Body of pancreas (tissue), 4 donors: ENCODE results near the gene CDHR5. TPM values are rescaled to one million over a fixed set of nuclear protein-coding genes. Genes with fewer than 3 reads are reported as not detected.

ENCODE experiments used
- ATAC-seq: fragments of 150-250 bp; one replicate; pipeline ENCODE4 v1.9.1; 2016
- DNase-seq, 4 donors: peaks; one replicate each; pipeline ENCODE4 v3.0.0-alpha.2; 2019
- H3K27ac ChIP-seq, 4 donors: fragments of 200-600 bp; sonication (generic); 1 replicate in 3 of 4; 2 replicates in 1 of 4; pipeline versions ENCODE4 v1.5.1 to v1.6.1; 2016 to 2019; ENCODE audit warnings: mild to moderate bottlenecking in 1 of 4, mixed read lengths in 1 of 4, moderate library complexity in 1 of 4
- H3K27me3 ChIP-seq, 2 donors: fragments of 200-600 bp; sonication (generic); one replicate each; pipeline ENCODE4 v1.6.0; 2016; ENCODE audit warnings: mild to moderate bottlenecking in 1 of 2
- H3K36me3 ChIP-seq, 2 donors: fragments of 200-600 bp; sonication (generic); replicated peaks in 1 of 2; 2 replicates each; pipeline ENCODE4 v1.5.1; 2016; ENCODE audit warnings: low read depth in 2 of 2; ENCODE audit not compliant: insufficient read depth in 1 of 2
- H3K4me1 ChIP-seq: fragments of 200-600 bp; sonication (generic); one replicate; pipeline ENCODE4 v1.6.0; 2016
- H3K4me3 ChIP-seq, 2 donors: fragments of 200-600 bp; sonication (generic); 1 replicate in 1 of 2; 2 replicates in 1 of 2; pipeline ENCODE4 v1.5.1; 2016 to 2019
- H3K9me3 ChIP-seq, 3 donors: fragments of 200-600 bp; sonication (generic); 1 replicate in 2 of 3; 2 replicates in 1 of 3; pipeline ENCODE4 v1.5.1; 2016
- POLR2A ChIP-seq, 3 donors: fragments of 450-650 bp; IDR thresholded peaks; one replicate each; pipeline ENCODE4 v1.6.1; 2016; ENCODE audit warnings: antibody characterized with exemption in 3 of 3, mild to moderate bottlenecking in 2 of 3
- WGBS, 2 donors: methylation state at CpG; one replicate each; pipeline ENCODE4 v1.1.5; 2017; 5-methylcytosine and 5-hydroxymethylcytosine counted together
- intact Hi-C: fragments of 100-400 bp; cut with DNase I; formaldehyde crosslinking; loops from one replicate; pipeline ENCODE4 v1.15.1; 2023
- total RNA-seq, 2 donors: library from RNA; depleted of rRNA; stranded (reverse); fragments of >200 nt; gene quantifications; one replicate each; pipeline ENCODE4 v1.1.0, GENCODE V29; 2016
- TF ChIP-seq, protein P1 (sequence below), 7 experiments: fragments of 450-650 bp in 4 of 7; fragments of 200-600 bp in 3 of 7; sonication (generic) in 3 of 7; IDR thresholded peaks; one replicate each; pipeline ENCODE4 v1.5.1; 2016 to 2019; ENCODE audit warnings: antibody characterized with exemption in 7 of 7

Gene CDHR5
- total RNA-seq, 2 donors from 2014 or later = 14.5 TPM; not detected in 1

DNA sequence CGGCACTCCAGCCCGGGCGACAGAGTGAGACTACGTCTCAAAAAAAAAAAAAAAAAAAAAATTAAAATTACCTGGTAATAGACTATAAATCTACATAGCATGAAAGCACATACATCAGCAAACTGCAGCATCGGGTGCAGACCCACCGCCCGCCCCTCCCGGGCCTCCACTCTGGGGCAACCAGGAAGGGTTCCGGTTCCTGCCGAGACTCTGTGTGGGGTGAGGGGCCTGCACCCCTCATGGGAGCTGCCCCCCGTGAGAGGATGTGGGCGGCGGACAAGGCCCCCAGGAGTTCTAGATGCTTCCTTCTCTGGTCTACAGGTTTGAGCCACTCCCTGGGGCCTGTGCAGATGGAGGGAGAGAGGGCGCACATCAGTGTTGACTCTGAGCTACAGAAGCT is 21.5 kb upstream of the CDHR5 start:
- Histone ChIP-seq H3K36me3 (peaks cover 0 to 5% of the 10 kb centered on the region in 2 donors), H3K4me3 (no peak overlapping the region), H3K27me3 (no peaks in the 10 kb centered on the region), H3K9me3 (no peaks in the 10 kb centered on the region), H3K27ac (no peak overlapping the region), H3K4me1 (no peaks in the 10 kb centered on the region)
- intact Hi-C loops = no loop called here
- WGBS, 2 donors = 88 to 90% methylated on average over 11 to 14 of the region's 14 CpGs
- no peak for DNase-seq
- no peak for ATAC-seq
- TF ChIP-seq, protein P1, sequence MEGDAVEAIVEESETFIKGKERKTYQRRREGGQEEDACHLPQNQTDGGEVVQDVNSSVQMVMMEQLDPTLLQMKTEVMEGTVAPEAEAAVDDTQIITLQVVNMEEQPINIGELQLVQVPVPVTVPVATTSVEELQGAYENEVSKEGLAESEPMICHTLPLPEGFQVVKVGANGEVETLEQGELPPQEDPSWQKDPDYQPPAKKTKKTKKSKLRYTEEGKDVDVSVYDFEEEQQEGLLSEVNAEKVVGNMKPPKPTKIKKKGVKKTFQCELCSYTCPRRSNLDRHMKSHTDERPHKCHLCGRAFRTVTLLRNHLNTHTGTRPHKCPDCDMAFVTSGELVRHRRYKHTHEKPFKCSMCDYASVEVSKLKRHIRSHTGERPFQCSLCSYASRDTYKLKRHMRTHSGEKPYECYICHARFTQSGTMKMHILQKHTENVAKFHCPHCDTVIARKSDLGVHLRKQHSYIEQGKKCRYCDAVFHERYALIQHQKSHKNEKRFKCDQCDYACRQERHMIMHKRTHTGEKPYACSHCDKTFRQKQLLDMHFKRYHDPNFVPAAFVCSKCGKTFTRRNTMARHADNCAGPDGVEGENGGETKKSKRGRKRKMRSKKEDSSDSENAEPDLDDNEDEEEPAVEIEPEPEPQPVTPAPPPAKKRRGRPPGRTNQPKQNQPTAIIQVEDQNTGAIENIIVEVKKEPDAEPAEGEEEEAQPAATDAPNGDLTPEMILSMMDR (IDR thresholded peaks at IDR 0.05) = no peak
- TF ChIP-seq POLR2A (IDR thresholded peaks at IDR 0.05) = no peak

DNA sequence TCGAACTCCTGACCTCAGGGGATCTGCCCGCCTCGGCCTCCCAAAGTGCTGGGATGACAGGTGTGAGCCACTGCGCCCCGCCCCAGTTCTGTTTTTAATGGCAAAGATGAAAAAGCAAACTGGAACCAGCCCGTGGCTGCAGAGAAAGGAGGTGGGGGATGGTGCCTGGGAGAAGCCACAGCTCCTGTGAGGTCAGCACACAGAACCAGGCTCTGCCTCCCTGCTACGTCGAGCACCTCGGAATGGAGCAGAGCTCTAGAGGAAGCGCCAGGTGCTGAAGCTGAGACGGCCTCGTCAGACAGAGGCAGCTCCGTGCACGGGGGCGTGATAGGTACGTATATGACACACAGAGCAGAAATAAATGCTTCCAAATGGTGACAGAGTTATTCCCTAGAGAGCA is 20.8 kb upstream of the CDHR5 start:
- H3K27me3 ChIP-seq = no peaks in the 10 kb centered on the region
- intact Hi-C loops = no loop called here
- H3K27ac ChIP-seq = no peak overlapping the region
- DNase-seq (no peak), ATAC-seq (no peak)
- peaks cover 0 to 5% of the 10 kb centered on the region in 2 donors for H3K36me3 ChIP-seq
- H3K9me3 ChIP-seq = no peaks in the 10 kb centered on the region
- no peaks in the 10 kb centered on the region for H3K4me1 ChIP-seq
- no peak for TF ChIP-seq POLR2A (IDR thresholded peaks at IDR 0.05)
- TF ChIP-seq, protein P1 (IDR thresholded peaks at IDR 0.05) = no peak
- no peak overlapping the region for H3K4me3 ChIP-seq
- 89 to 90% methylated on average over 11 to 16 of the region's 16 CpGs for WGBS, 2 donors

DNA sequence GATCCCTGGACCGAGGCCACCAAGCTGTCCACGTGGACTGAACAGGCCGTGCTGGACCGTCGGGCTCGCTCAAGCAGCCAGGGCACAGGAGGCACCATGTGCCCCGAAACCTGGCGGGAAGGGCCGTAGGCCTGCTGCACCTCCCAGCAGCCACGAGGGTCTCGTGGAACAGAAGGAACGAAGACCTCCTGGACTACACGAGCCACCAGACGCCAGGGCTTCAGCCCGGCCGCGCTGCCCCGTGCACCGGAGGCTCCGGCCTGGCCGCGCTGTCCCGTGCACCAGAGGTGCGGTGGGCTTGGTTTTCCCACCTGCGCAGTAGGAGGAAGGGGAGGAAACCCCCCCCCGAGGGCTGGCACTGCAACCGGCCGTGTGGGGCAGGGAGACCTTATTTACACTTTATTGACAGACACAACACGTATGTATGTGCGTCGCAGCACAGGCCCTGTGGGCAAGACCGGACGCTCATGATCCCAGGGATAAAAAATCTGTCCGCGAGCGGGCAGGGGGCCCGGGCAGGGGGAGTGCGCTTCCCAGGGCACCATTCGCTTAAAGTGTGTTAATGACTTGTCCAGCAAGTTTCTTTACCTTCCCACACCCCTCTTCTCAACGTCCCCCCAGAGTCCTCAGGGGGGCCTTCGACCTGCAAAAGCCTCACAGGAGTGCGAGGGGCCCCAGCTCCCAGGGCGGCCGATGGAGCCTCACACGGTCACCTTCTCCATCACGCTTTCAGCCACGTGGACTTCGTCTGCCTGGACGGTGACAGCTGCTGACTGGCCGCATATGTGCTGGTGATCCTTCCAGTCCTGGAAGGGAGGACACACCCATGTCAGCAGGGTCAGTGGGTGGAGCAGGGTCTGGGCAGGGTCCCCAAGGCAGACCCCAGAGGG is 19.3 kb upstream of the CDHR5 start:
- no peak for DNase-seq
- no peak for ATAC-seq
- TF ChIP-seq POLR2A (IDR thresholded peaks at IDR 0.05) = no peak
- TF ChIP-seq, protein P1 (IDR thresholded peaks at IDR 0.05) = no peak
- H3K4me3 ChIP-seq = no peak overlapping the region
- WGBS, 2 donors = 86 to 89% methylated on average over 22 to 49 of the region's 50 CpGs
- H3K36me3 ChIP-seq = peaks cover 0 to 5% of the 10 kb centered on the region in 2 donors
- intact Hi-C loops = no loop called here
- no peaks in the 10 kb centered on the region for H3K27me3 ChIP-seq
- no peaks in the 10 kb centered on the region for H3K9me3 ChIP-seq
- H3K4me1 ChIP-seq = no peaks in the 10 kb centered on the region
- no peak overlapping the region for H3K27ac ChIP-seq

DNA sequence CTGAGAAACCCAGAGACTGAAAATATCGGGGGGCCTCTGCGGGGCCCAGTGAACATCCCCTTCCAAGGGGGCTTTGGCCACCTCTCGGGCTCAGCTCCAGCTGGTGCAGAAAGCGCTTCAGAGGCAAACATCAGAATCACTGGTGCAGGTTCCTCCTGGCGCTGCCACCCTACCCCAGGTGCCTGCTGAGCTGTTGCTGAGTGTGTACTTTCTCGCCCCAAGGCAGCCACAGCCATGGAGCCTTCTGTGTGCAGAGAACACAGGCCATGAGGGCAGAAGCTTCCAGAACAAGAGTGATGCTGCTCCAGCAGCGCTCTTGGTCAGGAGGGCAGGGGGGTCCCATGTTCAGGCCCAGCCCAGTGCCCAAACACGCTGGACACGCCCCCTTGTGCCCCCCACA is 18.6 kb upstream of the CDHR5 start:
- Histone ChIP-seq H3K27ac (no peak overlapping the region), H3K4me3 (no peak overlapping the region), H3K36me3 (peaks cover 0 to 5% of the 10 kb centered on the region in 2 donors), H3K4me1 (no peaks in the 10 kb centered on the region), H3K9me3 (no peaks in the 10 kb centered on the region), H3K27me3 (no peaks in the 10 kb centered on the region)
- TF ChIP-seq POLR2A (IDR thresholded peaks at IDR 0.05) = no peak
- TF ChIP-seq, protein P1 (IDR thresholded peaks at IDR 0.05) = no peak
- ATAC-seq (no peak), DNase-seq (no peak)
- 88 to 92% methylated on average over 4 to 8 of the region's 9 CpGs for WGBS, 2 donors
- intact Hi-C loops = no loop called here
